Measurements from ENCODE around the gene ZKSCAN7. TPM values are rescaled to one million over a fixed set of nuclear protein-coding genes. Genes with fewer than 3 reads are reported as not detected.
"Not testable (repeated sequence)": the region's sequence is repeated elsewhere in the genome, so short reads cannot be mapped to it uniquely, and the experiment has no call there.

ZKSCAN7 gene
- total RNA-seq, 1 donor from 2014 or later = 1.9 TPM

DNA sequence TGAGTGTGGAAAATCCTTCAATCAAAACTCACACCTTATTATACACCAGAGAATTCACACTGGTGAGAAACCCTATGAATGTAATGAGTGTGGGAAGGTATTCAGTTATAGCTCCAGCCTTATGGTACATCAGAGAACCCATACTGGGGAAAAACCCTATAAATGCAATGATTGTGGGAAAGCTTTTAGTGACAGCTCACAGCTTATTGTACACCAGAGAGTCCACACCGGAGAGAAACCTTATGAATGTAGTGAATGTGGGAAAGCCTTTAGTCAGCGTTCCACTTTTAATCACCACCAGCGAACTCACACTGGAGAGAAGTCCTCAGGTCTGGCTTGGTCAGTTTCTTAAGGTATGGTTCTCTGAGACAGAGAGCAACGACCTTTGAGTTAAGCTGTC lies 16.0 kb downstream of the ZKSCAN7 start:
- no peak for DNase-seq (ENCODE audit: extremely low read depth, low read depth, low spot score)

DNA sequence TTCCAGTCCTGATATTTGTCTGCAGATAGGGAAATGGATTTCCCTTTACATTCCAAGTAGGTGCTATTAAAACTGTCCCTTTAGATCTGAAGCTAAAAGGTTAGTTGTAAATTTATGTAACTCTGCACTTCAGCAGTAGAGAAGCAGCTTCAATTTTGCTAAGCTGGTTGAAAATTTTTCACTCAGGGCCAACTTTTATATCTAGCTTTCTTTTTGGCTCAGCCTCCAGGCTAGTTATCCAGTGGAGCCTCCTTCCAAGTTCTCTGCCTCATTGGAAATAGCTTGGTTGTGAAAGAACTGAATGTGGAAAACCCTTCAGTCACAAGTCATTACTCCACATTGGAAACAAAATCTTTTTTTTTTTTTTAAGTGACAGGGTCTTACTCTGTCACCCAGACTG lies 21.6 kb downstream of the ZKSCAN7 start:
- no peak for DNase-seq (ENCODE audit: extremely low read depth, low read depth, low spot score)

DNA sequence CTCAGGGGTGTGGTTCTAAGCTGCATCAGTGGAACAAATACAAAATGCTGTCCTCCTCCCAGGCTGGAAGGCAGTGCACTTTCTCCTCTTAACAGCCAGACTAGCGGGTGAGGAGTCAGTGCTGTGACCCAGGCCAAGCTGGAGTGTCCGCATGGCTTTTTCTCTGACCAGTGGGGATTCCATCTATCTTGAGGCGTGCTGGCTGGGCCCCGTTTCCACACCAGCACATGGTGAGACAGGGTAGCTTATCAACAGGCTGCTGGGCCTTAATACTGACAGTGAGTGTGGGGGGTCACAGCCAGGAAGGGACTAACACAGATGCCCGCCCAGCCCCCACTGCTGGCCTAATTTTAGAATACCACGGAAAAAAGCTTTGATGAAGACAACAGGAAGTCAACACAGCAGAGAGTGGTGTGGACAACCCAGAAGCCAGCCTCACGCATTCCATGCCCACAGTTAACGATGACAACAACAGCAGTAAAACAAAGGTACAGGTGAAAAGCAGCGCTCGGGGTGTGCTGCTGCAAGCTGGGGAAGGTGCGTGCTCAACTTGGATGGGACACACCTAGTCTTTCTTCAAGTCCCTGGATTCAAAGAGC lies 22.5 kb downstream of the ZKSCAN7 start:
- not testable (repeated sequence) for DNase-seq (ENCODE audit: extremely low read depth, low read depth, low spot score)

DNA sequence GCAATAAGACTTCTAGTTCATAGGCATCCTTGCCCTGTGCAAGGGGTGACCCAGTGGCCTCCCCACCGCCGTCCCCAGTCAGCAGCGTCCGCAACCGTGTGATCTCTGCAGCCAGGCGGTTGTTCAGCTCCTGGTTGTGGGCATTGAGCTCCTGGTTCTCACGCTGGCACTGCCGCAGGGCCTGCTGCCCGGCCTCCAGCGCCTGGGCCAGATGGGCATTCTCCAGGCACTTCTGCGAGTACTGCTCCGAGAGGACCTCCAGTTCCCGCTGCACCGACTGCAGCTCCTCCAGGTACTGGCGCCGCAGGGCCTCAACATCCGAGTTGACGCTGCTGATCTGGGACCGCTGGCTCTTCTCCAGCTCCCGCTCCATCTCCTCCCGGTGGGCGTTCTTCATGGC lies 23.3 kb downstream of the ZKSCAN7 start:
- DNase-seq (ENCODE audit: extremely low read depth, low read depth, low spot score) = not testable (repeated sequence)

DNA sequence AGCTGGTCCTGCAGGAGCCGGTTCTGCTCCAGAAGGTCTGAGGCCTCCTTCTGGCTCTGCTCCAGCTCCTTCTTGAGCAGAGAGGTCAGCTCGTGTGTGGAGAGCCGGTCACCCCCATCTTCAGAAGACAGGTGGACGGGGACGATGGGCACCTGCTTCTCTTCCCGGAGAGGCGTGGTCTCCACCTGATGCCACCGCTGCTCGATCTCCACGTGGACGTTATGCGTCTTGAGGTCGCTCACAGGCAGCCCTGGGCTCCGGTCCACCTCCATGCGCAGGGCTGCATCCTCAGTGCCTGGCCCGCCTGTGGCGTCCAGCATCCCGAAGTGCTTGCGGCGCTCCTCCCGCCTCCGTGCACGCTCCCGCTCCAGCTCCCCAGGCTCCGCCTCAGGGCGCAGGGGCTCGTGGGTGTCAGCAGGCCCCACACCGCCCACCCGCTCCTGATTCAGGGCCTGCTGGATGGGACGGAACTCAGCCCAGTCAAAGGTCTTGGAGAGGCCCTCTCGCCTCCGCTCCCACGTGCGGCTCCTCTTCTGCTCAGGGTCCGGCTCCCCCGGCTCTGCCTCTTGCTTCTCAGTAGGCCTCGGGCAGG lies 24.0 kb downstream of the ZKSCAN7 start:
- DNase-seq (ENCODE audit: extremely low read depth, low read depth, low spot score) = not testable (repeated sequence)

DNA sequence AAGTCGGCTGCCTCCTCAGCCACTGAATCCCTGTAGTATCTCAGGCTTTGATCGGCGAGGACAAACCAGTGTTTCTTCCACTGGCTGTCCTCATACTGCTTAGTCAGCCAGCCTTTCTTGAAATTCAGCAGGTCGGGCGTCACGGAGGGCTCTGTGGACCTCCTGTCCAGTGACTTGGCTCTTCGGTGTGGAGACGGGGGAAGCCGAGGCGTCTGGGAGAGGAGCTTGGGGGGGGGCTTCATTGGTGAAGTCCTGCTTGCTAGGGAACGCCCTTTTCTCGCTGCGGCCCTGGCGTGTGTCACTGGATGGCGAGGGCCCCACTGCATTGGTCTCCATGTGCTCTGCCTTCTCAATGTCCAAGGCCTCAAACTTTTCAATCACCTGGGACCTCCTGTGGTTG lies 24.8 kb downstream of the ZKSCAN7 start:
- not testable (repeated sequence) for DNase-seq (ENCODE audit: extremely low read depth, low read depth, low spot score)

DNA sequence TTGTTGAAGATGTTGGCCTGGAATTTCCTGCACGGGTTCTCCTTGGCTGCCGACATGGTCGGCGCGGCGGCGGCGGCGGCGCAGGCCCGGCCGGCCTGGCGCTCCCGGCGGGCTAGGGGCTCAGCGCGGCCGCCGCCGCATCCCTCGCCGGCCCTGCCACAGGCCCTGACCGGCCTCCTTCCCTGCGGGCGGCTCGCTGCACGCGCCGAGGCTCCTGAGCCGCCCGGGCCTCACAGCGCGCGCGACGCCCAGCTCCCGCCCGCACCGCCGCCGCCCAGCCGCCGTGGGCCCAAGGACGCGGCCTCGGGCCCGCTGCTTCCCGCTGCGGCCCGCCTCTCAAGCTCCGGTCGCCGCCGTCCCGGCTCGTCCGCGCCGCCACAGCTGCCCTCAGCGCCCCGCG lies 26.0 kb downstream of the ZKSCAN7 start:
- not testable (repeated sequence) for DNase-seq (ENCODE audit: extremely low read depth, low read depth, low spot score)

DNA sequence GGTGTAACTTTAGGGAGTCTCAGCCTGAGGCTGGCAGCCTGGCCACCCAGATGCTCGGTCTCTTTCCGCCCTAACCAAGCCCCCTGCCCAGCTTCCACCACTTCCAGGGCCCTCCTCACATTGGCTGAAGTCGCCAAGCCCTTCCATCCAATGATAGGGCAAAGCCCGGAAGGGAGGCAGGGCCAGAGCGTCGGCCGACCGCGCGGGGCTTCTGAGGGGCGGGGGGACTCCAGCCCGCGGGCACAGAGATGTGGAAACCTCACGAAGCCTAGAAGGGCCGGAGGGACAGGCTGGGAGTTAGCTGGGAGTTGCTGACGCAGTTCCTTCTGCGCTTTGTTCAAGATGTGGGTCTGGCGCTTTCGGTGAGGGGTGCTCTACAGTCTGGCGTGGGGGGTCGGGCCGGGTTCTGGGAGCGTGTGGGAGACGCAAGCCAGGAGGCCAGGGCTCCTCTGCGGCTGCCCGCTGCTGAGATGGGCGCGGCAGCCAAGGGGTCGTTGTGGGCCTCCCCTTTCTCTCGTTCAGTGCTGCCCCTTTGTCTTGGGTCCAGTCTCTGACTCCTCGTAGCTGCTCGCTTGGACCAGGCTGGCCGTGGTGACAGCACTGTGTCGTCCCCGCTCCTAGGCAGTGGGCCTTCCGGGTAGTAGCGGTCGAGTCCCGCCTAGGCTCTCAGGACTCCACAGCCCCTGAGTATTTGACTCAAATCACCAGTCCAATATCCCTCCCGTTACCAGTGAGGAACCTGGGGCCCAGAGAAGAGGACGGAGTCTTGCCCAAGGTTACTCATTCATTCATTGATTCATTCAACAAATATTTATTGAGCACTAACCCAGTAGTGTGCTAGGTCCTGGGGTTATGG lies 29.9 kb downstream of the ZKSCAN7 start, which contains the start of gene ZNF660:
Gene ZNF660, plus strand, starts transcription at position 319 of the 856 bp plus-strand sequence. CDS start 9,230 bp downstream, outside the sequence.
- no peak for DNase-seq (ENCODE audit: extremely low read depth, low read depth, low spot score)

DNA sequence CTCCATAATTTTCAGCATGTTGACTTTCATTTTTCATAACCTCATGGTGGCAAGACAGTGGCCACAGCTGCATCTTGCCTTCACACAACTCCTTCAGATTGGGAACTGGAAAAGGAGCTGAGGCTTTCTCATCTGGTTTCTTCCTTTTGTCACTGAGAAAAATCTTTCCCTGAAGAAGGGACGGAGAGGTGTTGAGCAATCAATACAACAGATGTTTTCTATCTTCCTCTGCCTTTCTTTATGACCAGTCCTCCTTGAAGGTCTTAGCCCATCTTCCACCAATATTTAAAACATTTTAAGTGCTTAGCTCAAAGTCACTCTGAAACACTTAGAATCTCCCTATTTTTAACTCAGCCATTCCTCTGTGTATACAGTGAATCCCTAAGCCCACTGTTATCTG lies 41.6 kb downstream of the ZKSCAN7 start:
- DNase-seq (ENCODE audit: extremely low read depth, low read depth, low spot score) = no peak

DNA sequence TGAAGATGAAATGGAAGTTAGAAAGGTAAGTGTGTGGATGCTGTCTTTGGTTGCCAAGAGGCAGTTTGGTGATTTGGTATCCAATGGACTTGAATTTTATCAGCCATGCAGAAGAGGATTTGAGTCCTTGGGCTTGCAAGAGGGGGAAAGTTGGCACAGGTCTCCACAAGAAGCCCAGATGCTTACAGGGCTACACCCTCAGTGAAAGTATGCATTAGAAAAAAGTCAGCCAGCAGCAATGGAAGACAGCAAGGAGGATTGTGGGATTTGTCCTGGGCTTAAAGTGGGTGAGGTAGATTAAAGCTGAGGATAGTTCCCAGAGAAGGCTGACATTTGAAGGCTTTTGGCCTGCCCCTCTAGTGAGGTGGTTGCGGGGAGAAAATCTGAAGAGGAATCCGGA lies 46.8 kb downstream of the ZKSCAN7 start:
- no peak for DNase-seq (ENCODE audit: extremely low read depth, low read depth, low spot score)

DNA sequence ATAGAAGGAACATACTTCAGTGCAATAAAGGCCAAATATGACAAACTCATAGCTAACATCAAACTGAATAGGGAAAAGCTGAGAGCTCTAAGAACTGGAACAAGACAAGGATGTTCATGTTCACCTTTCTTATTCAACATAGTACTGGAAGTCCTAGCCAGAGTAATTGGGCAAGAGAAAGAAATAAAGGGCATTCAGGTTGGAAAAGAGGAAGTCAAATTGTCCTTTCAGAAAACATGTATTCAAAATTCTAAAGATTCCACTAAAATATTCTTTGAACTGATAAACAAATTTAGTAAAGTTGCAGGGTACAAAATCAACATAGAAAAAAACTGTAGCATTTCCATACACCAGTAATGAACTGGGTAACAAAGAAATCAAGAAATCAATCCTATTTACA lies 57.7 kb downstream of the ZKSCAN7 start:
- no peak for DNase-seq (ENCODE audit: extremely low read depth, low read depth, low spot score)

Other genes starting within 250 kb of the ZKSCAN7 start
- 25.8 and 41.0 TPM in 2 replicates for gene TCAIM, start 216.4 kb upstream of the ZKSCAN7 start, total RNA-seq
- gene ZNF445, start 77.5 kb upstream of the ZKSCAN7 start, total RNA-seq = 5.1 and 8.9 TPM in 2 replicates
- gene ZNF660, start 29.8 kb downstream of the ZKSCAN7 start, total RNA-seq = 0.63 and 0.88 TPM in 2 replicates
- gene ZNF197, start 69.8 kb downstream of the ZKSCAN7 start, total RNA-seq = 10.4 and 11.1 TPM in 2 replicates
- 11.6 and 12.0 TPM in 2 replicates for gene ZNF35, start 93.5 kb downstream of the ZKSCAN7 start, total RNA-seq
- 2.6 and 3.2 TPM in 2 replicates for gene ZNF502, start 157.5 kb downstream of the ZKSCAN7 start, total RNA-seq
- gene ZNF501, start 174.4 kb downstream of the ZKSCAN7 start, total RNA-seq = 2.2 and 4.0 TPM in 2 replicates
- gene KIAA1143, start 206.4 kb downstream of the ZKSCAN7 start, total RNA-seq = 16.7 and 18.1 TPM in 2 replicates
- gene KIF15, start 206.6 kb downstream of the ZKSCAN7 start, total RNA-seq = 0.92 and 3.7 TPM in 2 replicates